NB4 (cell line): ENCODE data around the gene ZFHX2.
"Not testable (repeated sequence)": the region's sequence is repeated elsewhere in the genome, so short reads cannot be mapped to it uniquely, and the experiment has no call there.

Experiments used
- CTCF ChIP-seq: IDR thresholded peaks from one replicate; pipeline ENCODE4 v1.5.1; 2012; ENCODE audit warnings: low read depth, low read length
- MAX ChIP-seq: IDR thresholded peaks from 2 replicates; pipeline ENCODE4 v1.6.1; 2011; ENCODE audit warnings: low read depth, low read length
- MYC ChIP-seq: IDR thresholded peaks from 2 replicates; pipeline ENCODE4 v1.6.1; 2011; ENCODE audit warnings: low read depth, low read length
- POLR2A ChIP-seq: IDR thresholded peaks from 2 replicates; pipeline ENCODE4 v1.6.1; 2011; ENCODE audit warnings: mild to moderate bottlenecking; ENCODE audit not compliant: insufficient read length; ENCODE audit errors: extremely low read depth

GRCh38 chr14:23584527-23585203, 33.1 kb upstream of the ZFHX2 start:
- not testable (repeated sequence) for TF ChIP-seq POLR2A, CTCF, MYC, MAX
